Testis (tissue), 3 donors: ENCODE data around the gene EMC10. TPM values are rescaled to one million over a fixed set of nuclear protein-coding genes. Genes with fewer than 3 reads are reported as not detected.
A peak's percentile ranks its signal among the peaks of the same experiment; 100 is the strongest.

Source experiments
- DNase-seq: peaks from one replicate; pipeline ENCODE4 v3.0.0-alpha.2; 2019
- H3K27ac ChIP-seq, 2 donors: fragments of 200-600 bp; sonication (generic); one replicate each; pipeline ENCODE4 v1.5.1; 2019
- H3K27me3 ChIP-seq: fragments of 200-600 bp; sonication (generic); one replicate; pipeline ENCODE4 v1.5.1; 2019
- H3K36me3 ChIP-seq: fragments of 200-600 bp; sonication (generic); one replicate; pipeline ENCODE4 v1.5.1; 2017; ENCODE audit warnings: low read depth; ENCODE audit errors: missing control alignments
- H3K4me1 ChIP-seq: fragments of 200-600 bp; sonication (generic); one replicate; pipeline ENCODE4 v1.5.1; 2019
- H3K4me3 ChIP-seq, 2 donors: fragments of 200-600 bp; sonication (generic); one replicate each; pipeline ENCODE4 v1.5.1; 2017 to 2019
- H3K9me3 ChIP-seq: fragments of 200-600 bp; sonication (generic); one replicate; pipeline ENCODE4 v1.5.1; 2017
- POLR2A ChIP-seq: fragments of 450-650 bp; IDR thresholded peaks from one replicate; pipeline ENCODE4 v1.6.1; 2017; ENCODE audit warnings: antibody characterized with exemption, mild to moderate bottlenecking, moderate library complexity
- WGBS, 2 donors: methylation state at CpG; one replicate each; pipeline ENCODE4 v1.1.5; 2018; 5-methylcytosine and 5-hydroxymethylcytosine counted together
- intact Hi-C: fragments of 100-400 bp; cut with DNase I; formaldehyde crosslinking; loops from one replicate; pipeline ENCODE4 v1.15.1; 2023; ENCODE audit warnings: low total_unique reads
- polyA plus RNA-seq: library from polyadenylated mRNA; stranded (reverse); fragments of 350-450 nt; fragmentation: Illumina TruSeq; extraction: RNeasy Lipid Tissue Mini Kit (QIAGEN cat#74804); gene quantifications from one replicate; pipeline ENCODE4 v1.2.3, GENCODE V29; 2014; ENCODE audit warnings: low read depth, low replicate concordance; ENCODE audit not compliant: insufficient read depth
- total RNA-seq, 2 donors: library from RNA; depleted of rRNA; stranded (reverse); fragments of >200 nt; gene quantifications; one replicate each; pipeline ENCODE4 v1.2.3, GENCODE V29; 2016
- TF ChIP-seq, protein P1 (sequence below), 3 experiments: fragments of 450-650 bp in 2 of 3; fragments of 200-600 bp in 1 of 3; sonication (generic) in 1 of 3; IDR thresholded peaks; one replicate each; pipeline ENCODE4 v1.5.1; 2016 to 2019; ENCODE audit warnings: antibody characterized with exemption in 3 of 3, mild to moderate bottlenecking in 2 of 3, moderate library complexity in 1 of 3

EMC10 gene
- total and polyA plus RNA-seq, 3 donors from 2014 or later, result 162 to 311 (median 203) TPM

- TF ChIP-seq POLR2A, result no peak
- TF ChIP-seq, protein P1, sequence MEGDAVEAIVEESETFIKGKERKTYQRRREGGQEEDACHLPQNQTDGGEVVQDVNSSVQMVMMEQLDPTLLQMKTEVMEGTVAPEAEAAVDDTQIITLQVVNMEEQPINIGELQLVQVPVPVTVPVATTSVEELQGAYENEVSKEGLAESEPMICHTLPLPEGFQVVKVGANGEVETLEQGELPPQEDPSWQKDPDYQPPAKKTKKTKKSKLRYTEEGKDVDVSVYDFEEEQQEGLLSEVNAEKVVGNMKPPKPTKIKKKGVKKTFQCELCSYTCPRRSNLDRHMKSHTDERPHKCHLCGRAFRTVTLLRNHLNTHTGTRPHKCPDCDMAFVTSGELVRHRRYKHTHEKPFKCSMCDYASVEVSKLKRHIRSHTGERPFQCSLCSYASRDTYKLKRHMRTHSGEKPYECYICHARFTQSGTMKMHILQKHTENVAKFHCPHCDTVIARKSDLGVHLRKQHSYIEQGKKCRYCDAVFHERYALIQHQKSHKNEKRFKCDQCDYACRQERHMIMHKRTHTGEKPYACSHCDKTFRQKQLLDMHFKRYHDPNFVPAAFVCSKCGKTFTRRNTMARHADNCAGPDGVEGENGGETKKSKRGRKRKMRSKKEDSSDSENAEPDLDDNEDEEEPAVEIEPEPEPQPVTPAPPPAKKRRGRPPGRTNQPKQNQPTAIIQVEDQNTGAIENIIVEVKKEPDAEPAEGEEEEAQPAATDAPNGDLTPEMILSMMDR (IDR thresholded peaks at IDR 0.05), result no peak
- WGBS, 2 donors, result 91 to 95% methylated on average over 5 to 8 of the region's 8 CpGs
- intact Hi-C loops, result no loop called here
Measured at GRCh38 chr19:50507376-50507775, 31.1 kb downstream of the EMC10 start.

DNA sequence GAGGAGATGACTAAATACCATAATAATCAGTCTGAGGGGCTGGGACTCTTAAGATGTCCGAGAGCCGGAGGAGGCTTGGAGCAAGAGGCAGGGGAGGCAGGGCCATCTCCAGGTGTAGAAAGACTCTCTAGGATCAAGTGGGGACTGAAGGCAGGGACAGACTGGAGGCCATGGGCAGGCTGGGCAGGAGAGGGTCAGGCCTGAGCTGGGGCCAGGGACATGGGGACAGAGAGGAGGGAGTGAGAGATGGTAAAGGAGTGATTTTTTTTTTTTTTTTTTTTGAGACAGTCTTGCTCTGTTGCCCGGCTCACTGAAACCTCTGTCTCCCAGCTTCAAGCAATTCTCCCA lies 32.5 kb downstream of the EMC10 start:
- H3K4me1 ChIP-seq, result peaks cover 20% of the 10 kb centered on the region
- no peaks in the 10 kb centered on the region for H3K36me3 ChIP-seq
- TF ChIP-seq, protein P1 (IDR thresholded peaks at IDR 0.05), result no peak
- no peak for TF ChIP-seq POLR2A
- no peaks in the 10 kb centered on the region for H3K9me3 ChIP-seq
- no peak overlapping the region for H3K4me3 ChIP-seq
- no peak overlapping the region for H3K27ac ChIP-seq
- no peaks in the 10 kb centered on the region for H3K27me3 ChIP-seq
- intact Hi-C loops, result no loop called here
- DNase-seq, result no peak
- 80 to 89% methylated on average over 3 of the region's 3 CpGs for WGBS, 2 donors

More at GRCh38 chr19:50507376-50507775, 31.1 kb downstream of the EMC10 start:
- no peaks in the 10 kb centered on the region for H3K36me3 ChIP-seq
- H3K4me3 ChIP-seq, result no peak overlapping the region
- H3K27me3 ChIP-seq, result no peaks in the 10 kb centered on the region
- H3K4me1 ChIP-seq, result peaks cover 16% of the 10 kb centered on the region
- DNase-seq, result no peak
- H3K27ac ChIP-seq, result no peak overlapping the region
- H3K9me3 ChIP-seq, result no peaks in the 10 kb centered on the region

DNA sequence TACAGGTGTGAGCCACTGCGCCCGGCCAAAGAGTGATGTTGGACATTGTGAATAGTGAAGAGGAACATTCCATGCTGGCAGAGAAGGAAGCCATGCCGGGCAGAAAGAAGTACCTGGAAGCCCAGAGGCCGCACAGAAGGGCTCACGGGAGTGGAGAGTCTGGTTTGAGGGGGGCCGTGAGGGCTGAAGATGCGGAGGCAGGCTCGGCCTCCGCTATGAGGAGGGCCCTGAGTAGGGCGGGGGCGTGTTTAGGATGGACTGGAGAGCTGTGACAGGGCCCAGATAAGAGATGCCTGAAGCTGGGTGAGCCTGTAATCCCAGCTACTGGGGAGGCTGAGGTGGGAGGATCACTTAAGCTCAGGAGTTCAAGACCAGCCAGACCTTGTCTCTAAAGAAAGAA lies 33.1 kb downstream of the EMC10 start:
- Histone ChIP-seq H3K27me3 (no peaks in the 10 kb centered on the region), H3K9me3 (no peaks in the 10 kb centered on the region), H3K4me1 (peaks cover 20% of the 10 kb centered on the region), H3K4me3 (no peak overlapping the region), H3K27ac (peak overlapping the region in 1 of 2 donors; percentile 77), H3K36me3 (no peaks in the 10 kb centered on the region)
- 83 to 91% methylated on average over 11 of the region's 11 CpGs for whole genome bisulfite sequencing, 2 donors
- TF ChIP-seq, protein P1 (IDR thresholded peaks at IDR 0.05), result no peak
- no peak for TF ChIP-seq POLR2A
- DNase-seq, result no peak
- intact Hi-C loops, result no loop called here

DNA sequence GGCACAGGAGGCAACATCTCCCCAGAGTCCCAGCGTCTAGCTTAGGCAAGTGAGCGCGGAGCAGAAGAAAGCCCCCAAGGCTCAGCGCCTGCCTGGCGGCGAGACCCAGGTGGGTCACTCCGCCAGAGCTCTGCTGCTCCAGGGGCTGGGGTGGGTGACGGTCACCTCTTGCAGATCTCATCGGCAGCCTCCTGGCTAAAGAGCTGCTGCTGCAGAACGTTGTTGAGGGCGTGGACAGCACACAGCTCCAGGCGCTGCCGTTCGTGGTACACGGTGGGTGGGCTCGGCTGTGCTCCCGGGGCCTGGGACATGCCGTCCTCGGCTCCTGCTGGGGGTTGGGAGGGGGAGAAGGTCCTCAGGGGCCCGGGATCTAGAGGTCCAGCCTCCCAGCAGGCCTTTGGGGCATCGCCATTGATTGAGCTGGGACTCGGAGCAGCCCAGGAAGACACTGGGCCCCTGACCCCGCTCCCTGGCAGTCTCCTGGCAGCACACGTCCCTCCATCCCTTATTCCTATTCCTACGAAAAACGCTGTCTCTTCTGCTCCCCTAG lies 33.9 kb downstream of the EMC10 start:
- WGBS, 2 donors, result 17 to 21% methylated on average over 8 to 26 of the region's 26 CpGs
- intact Hi-C loops, result no loop called here
- Histone ChIP-seq H3K27me3 (no peaks in the 10 kb centered on the region), H3K4me3 (peak overlapping the region; percentile 66 to 89), H3K36me3 (no peaks in the 10 kb centered on the region), H3K27ac (peak overlapping the region; percentile 76 to 77), H3K4me1 (peaks cover 20% of the 10 kb centered on the region), H3K9me3 (no peaks in the 10 kb centered on the region)
- TF ChIP-seq, protein P1 (IDR thresholded peaks at IDR 0.05), result no peak
- no peak for TF ChIP-seq POLR2A
- DNase-seq, result peak; percentile 75

DNA sequence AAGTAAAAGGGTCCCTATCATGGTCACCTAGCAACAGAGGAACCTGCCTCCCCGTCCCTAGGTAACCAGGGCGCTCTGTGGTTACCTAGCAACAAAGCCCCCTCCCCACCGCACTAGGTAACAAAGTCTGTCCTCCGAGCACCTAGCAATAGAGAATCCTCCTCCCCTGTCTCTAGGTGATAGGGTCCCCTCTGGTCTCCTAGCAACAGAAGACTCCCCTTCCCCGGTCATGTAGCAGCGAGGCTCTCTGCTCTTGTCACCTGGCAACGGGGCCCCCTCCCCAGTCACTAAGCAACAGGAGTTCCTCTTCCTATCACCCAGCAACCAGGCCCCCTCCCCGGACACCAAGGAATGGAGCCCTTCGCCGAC lies 34.4 kb downstream of the EMC10 start:
- H3K27me3 ChIP-seq, result no peaks in the 10 kb centered on the region
- peak overlapping the region; percentile 76 to 77 for H3K27ac ChIP-seq
- DNase-seq, result no peak
- TF ChIP-seq POLR2A, result no peak
- TF ChIP-seq, protein P1 (IDR thresholded peaks at IDR 0.05), result no peak
- intact Hi-C loops, result no loop called here
- H3K4me1 ChIP-seq, result peaks cover 20% of the 10 kb centered on the region
- H3K36me3 ChIP-seq, result no peaks in the 10 kb centered on the region
- 1 to 7% methylated on average over 4 to 10 of the region's 10 CpGs for WGBS, 2 donors
- no peaks in the 10 kb centered on the region for H3K9me3 ChIP-seq
- peak overlapping the region; percentile 66 to 89 for H3K4me3 ChIP-seq
